Mucosa of descending colon (tissue), 3 donors: ENCODE results near the gene SMAD7. TPM values are rescaled to one million over a fixed set of nuclear protein-coding genes. Genes with fewer than 3 reads are reported as not detected.

Source experiments
- ATAC-seq: fragments of 200-7000 bp; cut with Tn5 transposase; one replicate; pipeline ENCODE4 v1.9.1; 2020; ENCODE audit warnings: mild to moderate bottlenecking, moderate library complexity
- DNase-seq, 3 donors: peaks; one replicate each; pipeline ENCODE4 v3.0.0-alpha.2; 2020
- H3K36me3 ChIP-seq: fragments of 200-600 bp; one replicate; pipeline ENCODE4 v1.8.0; 2021; ENCODE audit warnings: low read depth, mild to moderate bottlenecking
- H3K4me1 ChIP-seq: fragments of 200-600 bp; one replicate; pipeline ENCODE4 v1.8.0; 2021; ENCODE audit warnings: low read depth, mild to moderate bottlenecking
- H3K4me3 ChIP-seq: fragments of 200-600 bp; one replicate; pipeline ENCODE4 v1.8.0; 2021; ENCODE audit warnings: mild to moderate bottlenecking
- H3K9me3 ChIP-seq: fragments of 200-600 bp; one replicate; pipeline ENCODE4 v1.8.0; 2021; ENCODE audit warnings: mild to moderate bottlenecking
- CTCF ChIP-seq: fragments of 200-600 bp; IDR thresholded peaks from one replicate; pipeline ENCODE4 v1.8.0; 2022; ENCODE audit warnings: antibody characterized with exemption, mild to moderate bottlenecking
- intact Hi-C, 2 donors: fragments of 100-400 bp; cut with DNase I in 1 of 2; cut with micrococcal nuclease in 1 of 2; formaldehyde crosslinking; loops; one replicate each; pipeline versions ENCODE4 v1.11.0 to v1.11.1; 2022; cut with DNase I, micrococcal nuclease
- total RNA-seq, 3 donors: library from RNA; stranded (reverse); fragmentation: NEBNext Ultra II Directional in 2 of 3; extraction: Animal tissue kit (Norgen Biotek cat#: 25700) in 2 of 3; gene quantifications; one replicate each; pipeline versions ENCODE4 v1.2.1 to v1.2.4, GENCODE V29; 2021 to 2023
- donor health status: DM: no; HTN: no; CAD: no; lungs with moderate emphysema.
- donor health status: DM: no; HTN: no; CAD: no.
- donor health status: DM: no; HTN: yes; CAD: no.

Gene SMAD7
- total RNA-seq, 3 donors from 2014 or later = 22.3 to 67.4 (median 33.1) TPM

DNA sequence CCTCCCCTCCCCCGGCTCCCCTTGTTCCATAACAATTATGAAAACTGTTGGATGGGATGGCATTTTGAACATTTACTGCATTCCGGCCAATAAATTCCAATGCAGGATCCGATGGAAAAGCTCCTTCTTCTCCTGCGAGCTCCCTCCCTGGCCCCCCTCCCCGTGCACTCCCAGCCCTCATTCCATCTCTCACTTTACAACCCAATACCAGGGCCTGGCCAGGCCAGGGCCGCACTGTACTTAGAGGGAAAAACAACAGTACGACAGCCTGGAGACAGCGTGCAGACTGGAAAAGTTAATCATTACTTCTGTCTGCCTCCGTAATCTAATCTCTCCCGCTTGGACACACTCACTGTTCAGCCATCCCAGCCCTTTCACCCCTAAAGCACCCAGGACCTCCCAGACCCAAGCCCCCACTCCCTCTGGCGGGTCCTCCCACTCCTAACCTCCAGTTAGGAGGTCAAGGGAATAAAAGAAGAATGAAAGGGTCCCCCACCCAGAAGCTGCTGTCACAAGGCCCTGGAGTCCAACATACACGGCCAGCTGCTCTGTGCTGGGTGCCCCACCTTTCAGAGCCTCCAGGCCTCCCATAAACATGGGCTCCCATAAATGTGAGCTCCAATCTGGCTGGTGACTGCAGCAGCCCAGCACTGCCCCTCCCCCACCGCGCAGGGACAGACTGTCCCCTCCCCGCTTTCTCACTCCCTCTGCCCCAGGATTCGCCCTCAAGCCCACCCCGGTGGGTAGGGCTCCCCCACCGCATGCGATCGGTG, 20.6 kb downstream of the SMAD7 start:
- Histone ChIP-seq H3K4me1 (peaks cover 95% of the 10 kb centered on the region), H3K9me3 (no peaks in the 10 kb centered on the region), H3K4me3 (no peak overlapping the region), H3K36me3 (no peaks in the 10 kb centered on the region)
- DNase-seq = peak; percentile 86 to 88 (median 87)
- ATAC-seq = peak; percentile 74
- TF ChIP-seq CTCF = no peak
- intact Hi-C loops = loop anchor here in 1 of 2 donors (10.0 kb wide), 1 partner anchor 145 kb away; no protein-coding TSS in a partner anchor

DNA sequence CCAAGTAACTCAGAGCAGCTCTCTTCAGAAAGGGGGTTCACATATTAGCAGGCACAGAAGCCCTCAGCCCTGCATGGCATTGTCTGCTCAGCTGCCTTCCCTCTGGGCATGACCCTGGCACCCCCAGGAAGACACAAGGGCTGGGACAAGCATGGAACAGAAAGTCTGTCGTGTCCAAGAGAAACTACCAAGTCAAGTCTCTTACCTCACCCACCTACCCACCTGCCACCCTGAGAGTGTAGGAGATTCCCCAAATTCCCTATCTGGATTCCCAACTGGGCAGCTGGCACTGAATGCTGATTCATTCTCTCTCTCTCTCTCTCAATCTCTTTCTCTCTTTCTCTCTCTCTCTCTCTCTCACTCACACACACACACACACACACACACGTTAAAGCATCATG, 21.6 kb downstream of the SMAD7 start:
- H3K4me3 ChIP-seq = no peak overlapping the region
- no peaks in the 10 kb centered on the region for H3K9me3 ChIP-seq
- TF ChIP-seq CTCF = no peak
- peaks cover 95% of the 10 kb centered on the region for H3K4me1 ChIP-seq
- no peak for ATAC-seq
- intact Hi-C loops = loop anchor here in 1 of 2 donors (10.0 kb wide), 1 partner anchor 144 kb away; no protein-coding TSS in a partner anchor
- H3K36me3 ChIP-seq = no peaks in the 10 kb centered on the region
- peak in 1 of 3 donors; percentile 53 for DNase-seq

DNA sequence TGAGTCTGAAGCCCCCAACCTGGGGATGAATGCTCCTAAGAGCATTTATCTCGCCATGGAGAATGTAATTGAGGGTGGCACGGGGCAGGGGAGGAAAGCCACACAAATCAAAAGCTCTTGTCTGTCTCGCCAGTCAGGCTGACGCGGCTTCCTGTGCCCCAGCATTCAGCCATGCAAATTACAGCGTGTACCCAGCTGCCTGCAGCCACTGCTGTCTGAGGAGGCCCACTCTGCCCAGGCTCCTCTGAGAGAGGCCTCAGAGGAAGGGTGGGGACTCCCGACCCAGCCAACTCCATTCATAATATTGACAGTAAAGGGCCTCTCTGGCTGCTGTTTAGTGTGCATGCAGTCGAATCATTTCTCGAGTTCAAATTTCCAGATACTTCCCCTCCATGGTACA, 22.0 kb downstream of the SMAD7 start:
- Histone ChIP-seq H3K9me3 (no peaks in the 10 kb centered on the region), H3K4me3 (no peak overlapping the region), H3K4me1 (peaks cover 95% of the 10 kb centered on the region), H3K36me3 (no peaks in the 10 kb centered on the region)
- ATAC-seq (peak; percentile 56), DNase-seq (peak; percentile 73 to 90 (median 80))
- TF ChIP-seq CTCF = no peak
- intact Hi-C loops = loop anchor here in 1 of 2 donors (10.0 kb wide), 1 partner anchor 144 kb away; no protein-coding TSS in a partner anchor

DNA sequence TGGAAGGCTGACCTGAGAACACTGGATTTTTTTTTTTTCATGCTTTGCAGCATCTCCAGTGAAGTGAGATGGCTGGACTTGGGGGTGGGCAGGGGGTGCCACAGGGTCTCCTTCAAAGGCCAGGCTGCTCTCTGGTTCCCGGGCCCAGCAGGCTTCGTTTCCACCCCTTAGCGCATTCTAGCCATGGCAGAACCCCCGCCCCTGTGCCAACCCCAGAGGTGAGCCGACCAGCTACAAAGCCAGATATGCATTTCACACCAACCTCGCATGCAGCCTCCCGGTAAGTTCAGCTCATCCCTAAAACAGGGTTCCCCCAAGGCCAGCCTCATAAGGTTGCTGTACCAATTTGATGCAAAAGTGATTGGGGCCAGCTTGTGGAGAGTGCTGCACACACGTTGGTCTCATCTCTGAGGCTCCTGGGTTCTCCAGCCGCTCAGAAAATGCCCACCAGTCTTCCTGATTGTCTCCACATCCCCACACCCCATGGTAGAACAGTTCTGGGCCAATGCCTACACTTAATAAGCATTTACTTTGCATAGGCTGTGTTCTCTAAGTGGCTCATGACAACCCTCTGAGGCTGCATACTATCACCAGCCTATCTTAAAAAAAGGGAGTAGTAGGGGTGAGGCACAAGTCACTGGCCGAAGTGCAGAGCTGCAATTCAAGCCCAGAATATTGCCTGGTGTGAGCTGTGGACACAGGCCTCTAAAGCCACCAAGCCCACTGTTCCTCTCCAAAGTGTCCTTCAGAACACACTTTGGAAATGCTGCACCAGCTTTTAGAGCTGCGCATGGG, 23.3 kb downstream of the SMAD7 start:
- H3K36me3 ChIP-seq = no peaks in the 10 kb centered on the region
- intact Hi-C loops = loop anchor here in 1 of 2 donors (10.0 kb wide), 1 partner anchor 143 kb away; no protein-coding TSS in a partner anchor
- no peak for ATAC-seq
- no peaks in the 10 kb centered on the region for H3K9me3 ChIP-seq
- no peak overlapping the region for H3K4me3 ChIP-seq
- peak in 1 of 3 donors; percentile 58 for DNase-seq
- TF ChIP-seq CTCF = no peak
- peaks cover 94% of the 10 kb centered on the region for H3K4me1 ChIP-seq

DNA sequence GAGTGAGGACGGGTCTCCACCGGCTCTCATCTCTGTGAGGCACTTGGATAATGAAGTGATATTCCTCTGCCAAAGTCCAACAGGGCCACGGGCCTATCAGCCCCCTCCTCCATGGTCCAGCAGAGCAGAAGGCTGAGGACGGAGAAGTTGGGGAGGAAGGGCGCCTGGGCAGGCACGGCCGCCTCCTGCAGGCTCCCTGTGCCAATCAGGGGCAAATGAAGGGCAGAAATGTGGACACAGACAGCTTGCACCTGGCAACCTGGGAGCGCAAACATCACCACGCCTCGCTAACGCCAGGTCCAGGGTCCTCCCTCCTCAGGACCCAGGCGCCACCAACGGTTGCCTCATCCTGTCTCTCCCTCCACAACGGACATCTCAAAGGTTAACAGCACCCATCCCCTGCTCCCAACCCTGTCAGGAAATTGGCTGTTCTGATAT, 24.3 kb downstream of the SMAD7 start:
- no peak for TF ChIP-seq CTCF
- peaks cover 91% of the 10 kb centered on the region for H3K4me1 ChIP-seq
- H3K4me3 ChIP-seq = no peak overlapping the region
- DNase-seq = peak; percentile 77 to 89 (median 82)
- ATAC-seq = peak; percentile 62
- H3K9me3 ChIP-seq = no peaks in the 10 kb centered on the region
- intact Hi-C loops = loop anchor here in 1 of 2 donors (10.0 kb wide), 1 partner anchor 142 kb away; no protein-coding TSS in a partner anchor
- H3K36me3 ChIP-seq = no peaks in the 10 kb centered on the region
